ENCODE results near the gene KRT74.

KRT74 gene

GRCh38 chr12:52518574-52519386, 54.9 kb downstream of the KRT74 start:
- DNase-seq = no peak

GRCh38 chr12:52517888-52518287, 55.8 kb downstream of the KRT74 start:
- DNase-seq = no peak

GRCh38 chr12:52517005-52517835, 56.4 kb downstream of the KRT74 start:
- no peak for DNase-seq

GRCh38 chr12:52515927-52516831, 57.5 kb downstream of the KRT74 start:
- DNase-seq = no peak

All from NCI-H187 (cell line).